GM18909 (cell line): ENCODE measurements around the gene ATF5.
"Not testable (repeated sequence)": the region's sequence is repeated elsewhere in the genome, so short reads cannot be mapped to it uniquely, and the experiment has no call there.

Experiments
- ATAC-seq: cut with Tn5 transposase; IDR thresholded peaks from one replicate; pipeline ENCODE4 v1.9.1; 2021; ENCODE audit warnings: mild to moderate bottlenecking; ENCODE audit not compliant: unreplicated experiment, poor library complexity

Gene ATF5

DNA sequence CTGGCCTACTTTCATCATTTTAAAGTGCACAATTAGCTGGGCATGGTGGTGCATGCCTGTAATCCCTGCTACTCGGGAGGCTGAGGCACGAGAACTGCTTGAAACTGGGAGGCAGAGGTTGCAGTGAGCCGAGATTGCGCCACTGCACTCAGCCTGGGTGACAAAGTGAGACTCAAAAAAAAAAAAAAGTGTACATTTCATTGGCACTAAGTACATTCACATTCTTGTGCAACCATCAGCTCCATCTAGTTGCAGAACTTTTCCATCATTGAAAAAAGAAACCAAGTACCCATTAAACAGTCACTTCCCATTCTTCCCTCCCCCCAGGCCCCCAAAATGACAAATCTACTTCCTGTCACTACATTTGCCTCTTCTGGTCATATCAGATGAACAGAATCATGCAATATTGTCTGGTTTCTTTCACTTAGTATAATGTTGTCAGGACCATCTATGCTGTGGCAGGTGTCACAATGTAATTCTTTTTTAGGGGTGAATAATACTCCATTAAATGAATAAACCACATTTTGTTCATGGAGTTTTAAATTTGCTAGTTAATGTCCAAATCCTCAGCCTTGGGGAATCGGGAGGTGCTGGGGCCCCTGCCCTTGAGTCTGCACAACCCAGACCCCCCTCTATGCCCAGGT lies 39.4 kb downstream of the ATF5 start:
- ATAC-seq, result no peak

DNA sequence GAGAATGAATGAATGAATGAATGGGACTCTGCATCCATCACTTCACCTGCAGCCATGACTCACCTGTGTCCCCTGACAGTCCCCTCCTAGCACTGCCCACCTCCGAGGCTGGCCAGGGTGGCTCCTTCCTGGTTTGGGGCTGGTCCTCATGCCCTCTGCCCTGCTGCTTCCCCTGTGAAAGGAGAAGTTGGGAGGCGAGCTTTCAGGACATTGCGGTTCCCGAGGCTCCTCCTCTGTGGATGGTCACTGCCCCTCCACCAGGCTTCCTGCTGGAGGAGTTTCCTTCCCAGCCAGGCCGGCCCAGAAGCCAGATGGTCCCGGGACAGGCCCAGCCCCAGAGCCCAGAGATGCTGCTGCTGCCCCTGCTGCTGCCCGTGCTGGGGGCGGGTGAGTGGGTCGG lies 40.4 kb downstream of the ATF5 start:
- not testable (repeated sequence) for ATAC-seq

DNA sequence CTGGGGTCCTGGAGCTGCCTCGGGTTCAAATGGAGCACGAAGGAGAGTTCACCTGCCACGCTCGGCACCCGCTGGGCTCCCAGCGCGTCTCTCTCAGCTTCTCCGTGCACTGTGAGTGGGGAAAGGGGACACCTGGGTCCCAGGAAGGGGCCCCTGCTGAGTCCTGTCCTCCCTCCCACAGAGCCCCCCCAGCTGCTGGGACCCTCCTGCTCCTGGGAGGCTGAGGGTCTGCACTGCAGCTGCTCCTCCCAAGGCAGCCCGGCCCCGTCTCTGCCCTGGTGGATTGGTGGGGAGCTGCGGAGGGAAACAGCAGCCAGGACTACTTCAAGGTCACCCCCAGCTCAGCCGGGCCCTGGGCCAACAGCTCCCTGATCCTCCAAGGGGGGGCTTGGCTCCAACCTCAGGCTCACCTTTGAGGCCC lies 43.0 kb downstream of the ATF5 start:
- ATAC-seq, result no peak

DNA sequence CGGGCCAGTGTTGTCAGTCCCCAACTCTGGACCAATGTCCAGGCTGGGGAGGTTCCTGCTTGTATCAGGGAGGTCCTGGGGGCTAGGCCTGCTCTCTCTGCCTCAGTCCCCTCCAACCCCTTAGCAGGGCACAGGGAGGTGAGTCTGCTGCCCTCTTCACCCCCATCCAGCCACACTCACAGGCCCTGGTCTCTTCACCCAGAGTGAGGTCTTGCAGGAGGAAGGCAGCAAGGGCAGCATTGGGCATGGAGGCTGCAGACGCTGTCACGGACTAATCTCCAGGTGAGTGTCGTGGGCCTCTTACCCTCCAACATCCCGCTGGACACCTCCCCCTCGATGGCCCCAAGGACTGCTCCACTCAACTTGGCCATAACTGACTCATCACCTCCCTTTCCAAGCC lies 43.8 kb downstream of the ATF5 start:
- ATAC-seq, result no peak

DNA sequence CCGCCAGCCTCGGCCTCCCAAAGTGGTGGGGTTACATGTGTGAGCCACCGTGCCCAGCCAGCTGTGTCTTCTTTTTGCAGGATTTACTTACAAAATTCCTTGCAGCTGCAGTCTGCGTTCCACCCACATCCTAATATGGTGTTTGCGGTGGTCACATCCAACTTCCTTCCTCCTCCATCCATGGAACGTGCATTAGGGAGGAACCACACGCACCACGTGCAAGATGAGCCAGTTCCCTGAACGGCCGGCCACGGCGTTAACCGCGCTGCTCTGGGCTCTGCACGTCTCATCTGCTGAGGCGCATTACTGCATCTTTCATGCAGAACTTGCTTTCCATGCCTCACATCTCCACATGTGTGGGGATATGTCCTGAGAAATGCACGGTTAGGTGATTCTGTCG lies 45.0 kb downstream of the ATF5 start:
- ATAC-seq, result no peak

DNA sequence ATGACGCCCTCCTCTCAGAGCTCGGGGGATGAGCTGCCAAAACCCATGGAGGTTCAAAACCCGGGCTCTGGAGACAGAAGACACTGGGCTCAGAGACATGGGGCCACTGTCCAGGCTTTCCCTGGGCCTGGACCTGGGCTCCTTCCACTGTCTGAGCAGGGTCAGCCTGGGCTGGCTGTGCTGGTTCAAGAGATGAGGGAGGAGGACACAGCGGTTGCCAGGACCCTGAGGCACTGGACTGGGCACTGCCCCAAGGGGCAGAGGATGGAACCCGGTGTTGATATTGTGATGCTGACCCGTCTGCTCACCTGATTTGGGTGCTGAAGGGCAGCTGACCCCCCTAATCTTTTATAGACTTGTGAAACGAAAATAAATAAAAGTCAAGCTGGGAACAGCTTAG lies 46.0 kb downstream of the ATF5 start:
- ATAC-seq, result no peak

DNA sequence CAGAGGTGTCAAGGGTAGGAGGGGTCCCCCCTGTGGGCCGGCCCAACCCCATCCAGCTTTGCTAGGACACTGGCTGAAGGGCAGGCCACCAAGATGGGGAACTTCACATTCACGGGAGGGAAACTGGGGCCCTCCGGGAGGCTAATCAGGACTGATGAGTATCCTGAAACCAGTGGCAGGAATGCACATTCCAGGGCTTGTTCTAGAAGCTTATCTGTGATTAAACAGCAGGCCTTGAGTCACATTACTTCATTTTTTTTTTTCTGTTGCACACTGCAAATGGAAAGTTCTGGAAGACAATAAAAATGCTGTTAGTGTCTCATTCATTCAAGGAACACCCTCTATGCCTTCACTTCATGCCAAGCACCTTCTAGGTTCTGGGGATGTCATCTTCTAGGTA lies 47.5 kb downstream of the ATF5 start:
- no peak for ATAC-seq

DNA sequence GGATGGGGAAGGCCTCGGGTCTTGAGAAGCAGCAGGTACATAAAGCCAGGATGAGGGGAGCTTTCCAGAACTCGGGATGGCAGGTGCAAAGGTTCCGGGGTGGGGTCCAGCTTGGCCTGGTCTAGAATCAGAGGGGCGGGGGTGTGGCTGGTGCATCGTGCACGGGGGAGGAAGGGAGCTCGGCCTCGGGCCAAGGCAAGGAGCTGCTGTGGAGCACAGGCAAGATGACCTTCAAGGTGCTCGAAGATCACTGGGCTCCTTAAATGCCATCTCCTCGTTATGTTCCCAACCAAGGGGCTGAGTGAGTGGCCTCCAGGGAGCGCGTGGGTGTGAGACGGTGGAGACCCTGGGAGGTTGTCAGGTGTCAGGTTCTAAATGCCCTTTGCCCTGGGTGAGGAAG lies 48.1 kb downstream of the ATF5 start:
- no peak for ATAC-seq

DNA sequence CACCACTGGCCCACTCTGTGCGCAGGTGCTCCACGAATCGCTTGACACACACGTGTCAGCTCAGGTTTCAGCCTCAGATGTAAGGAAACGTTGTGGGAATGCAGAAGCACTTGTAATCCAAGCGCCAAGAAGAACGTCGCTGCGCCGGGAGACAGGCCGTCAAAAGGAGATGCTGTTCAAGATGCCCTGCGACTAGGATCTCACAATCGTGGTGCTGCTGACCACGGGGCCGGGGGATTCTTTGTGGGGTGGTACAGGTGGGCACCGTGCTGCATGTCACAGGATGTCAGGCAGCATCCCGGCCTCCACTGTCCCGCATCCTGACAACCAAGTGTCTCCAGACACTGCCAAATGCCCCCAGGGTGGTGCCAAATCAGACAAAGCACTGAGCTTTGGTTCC lies 48.9 kb downstream of the ATF5 start:
- ATAC-seq, result no peak

DNA sequence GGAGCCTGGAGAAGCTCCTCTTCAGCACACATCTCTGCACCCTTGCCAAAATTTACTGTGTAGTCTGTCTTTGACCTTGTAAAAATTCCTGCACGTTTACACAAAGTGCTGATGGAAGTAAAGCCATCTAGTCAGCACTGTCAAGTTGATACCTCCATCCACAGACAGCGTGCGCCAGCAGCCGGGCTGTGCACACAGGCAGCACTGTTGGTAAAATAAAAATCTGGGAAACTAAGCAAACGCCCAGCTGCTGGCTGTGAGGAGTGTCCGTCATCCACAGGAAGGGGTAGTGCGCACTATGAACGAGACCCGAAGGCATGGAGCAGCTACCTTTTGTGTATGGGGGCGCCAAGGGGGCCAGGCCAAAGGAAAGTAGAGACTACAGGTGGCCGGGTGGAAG lies 49.3 kb downstream of the ATF5 start:
- no peak for ATAC-seq

DNA sequence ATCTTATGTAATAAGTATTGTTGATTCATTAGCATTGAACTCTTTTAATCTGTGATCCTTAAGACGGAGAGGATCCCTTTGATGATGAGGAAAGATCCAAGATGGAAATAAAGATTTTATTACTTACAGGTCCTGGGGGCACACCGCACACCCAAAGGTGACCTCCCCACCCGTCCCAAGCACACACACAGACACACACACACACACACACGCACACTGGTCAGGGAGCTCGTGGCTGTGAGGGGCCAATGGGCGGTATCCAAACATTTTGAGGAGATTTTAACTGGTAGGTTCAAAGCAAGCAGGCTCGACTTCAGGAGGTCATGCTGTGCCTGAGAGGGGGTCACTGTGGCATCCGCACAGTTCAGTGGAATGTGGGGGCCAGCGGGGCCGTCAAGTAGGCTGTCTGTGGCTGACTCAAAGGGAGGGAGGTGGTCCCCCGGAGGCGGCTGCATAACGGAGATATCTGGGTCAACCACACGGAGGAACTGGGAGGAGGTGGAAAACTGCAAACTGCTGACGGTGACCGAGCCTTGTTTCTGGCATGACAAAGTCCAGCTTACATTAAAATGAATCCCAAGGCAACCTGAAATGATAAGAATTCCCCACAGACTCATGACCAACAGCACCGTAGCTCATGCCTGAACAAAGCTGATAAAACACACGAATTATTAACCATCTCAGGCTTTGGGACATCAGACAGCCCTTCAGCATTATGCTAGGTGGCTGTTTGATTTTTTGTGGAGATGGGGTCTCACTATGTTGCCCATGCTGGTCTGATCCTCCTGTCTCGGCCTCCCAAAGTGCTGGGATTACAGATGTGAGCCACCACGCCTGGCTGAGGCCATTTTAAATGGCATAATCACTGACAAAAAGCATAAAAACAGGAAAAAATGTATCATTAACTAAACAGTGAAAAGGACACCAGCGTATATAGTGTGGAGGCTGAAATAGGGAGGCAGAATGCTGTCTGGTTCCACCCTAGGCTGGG lies 52.9 kb downstream of the ATF5 start:
- no peak for ATAC-seq
